ENCODE data around the gene DTL. TPM values are rescaled to one million over a fixed set of nuclear protein-coding genes. Genes with fewer than 3 reads are reported as not detected.

Gene DTL
- total RNA-seq, 1 experiment from 2014 or later, result 41.0 TPM

DNA sequence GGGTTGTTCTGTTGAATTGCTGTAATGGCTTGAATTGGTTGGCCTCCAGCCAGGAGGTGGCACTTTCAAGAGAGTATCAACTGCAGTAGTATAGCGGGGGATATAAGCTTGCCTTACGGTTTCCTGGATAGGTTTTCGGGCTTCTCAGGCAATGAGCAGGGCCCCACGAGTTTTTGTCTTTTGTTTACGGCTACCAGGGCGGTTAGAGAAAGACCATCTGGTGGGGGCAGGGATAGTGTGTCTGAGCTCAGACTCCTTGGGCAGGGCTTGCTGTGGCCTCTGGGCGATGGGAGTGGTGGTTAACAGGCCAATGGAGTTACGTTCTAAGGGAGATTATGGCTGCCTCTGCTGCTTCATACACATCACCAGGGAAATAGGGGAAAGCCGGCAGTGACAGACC lies 62.8 kb downstream of the DTL start:
- Histone ChIP-seq H2AFZ (ENCODE audit: low read depth, low read length, poor library complexity, severe bottlenecking) (no peak overlapping the region), H3K27me3 (ENCODE audit: insufficient read depth, low read length) (no peaks in the 10 kb centered on the region), H3K4me1 (ENCODE audit: control insufficient read depth in 1 of 2, insufficient read depth in 2 of 2, low read length in 2 of 2) (no peaks in the 10 kb centered on the region), H3K27ac (ENCODE audit: low read depth, low read length) (no peak overlapping the region), H3K4me3 (replicated peaks in 1 of 2; ENCODE audit: low read depth in 1 of 2, low read length in 2 of 2) (no peak overlapping the region), H3K79me2 (ENCODE audit: insufficient read depth, low read length) (peaks cover 70% of the 10 kb centered on the region), H3K4me2 (ENCODE audit: low read length) (no peak overlapping the region), H4K20me1 (ENCODE audit: insufficient read depth) (peaks cover 19% of the 10 kb centered on the region; the same call in 1 of the 2 replicates), H3K9me2 (ENCODE audit: insufficient read depth) (no peaks in the 10 kb centered on the region), H3K9me3 (ENCODE audit: control insufficient read depth in 1 of 2, insufficient read depth in 1 of 2, low read depth in 1 of 2, low read length in 2 of 2) (no peaks in the 10 kb centered on the region), H3K9ac (ENCODE audit: low read length) (no peak overlapping the region), H3K36me3 (ENCODE audit: control insufficient read depth in 1 of 2, insufficient read depth in 2 of 2, low read length in 2 of 2) (peaks cover 0 to 21% of the 10 kb centered on the region in 2 experiments; a peak in 1 of 4 replicates)
- TF ChIP-seq, protein P1, sequence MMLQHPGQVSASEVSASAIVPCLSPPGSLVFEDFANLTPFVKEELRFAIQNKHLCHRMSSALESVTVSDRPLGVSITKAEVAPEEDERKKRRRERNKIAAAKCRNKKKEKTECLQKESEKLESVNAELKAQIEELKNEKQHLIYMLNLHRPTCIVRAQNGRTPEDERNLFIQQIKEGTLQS (IDR thresholded peaks at IDR 0.05), result no peak
- TF ChIP-seq SP1 (IDR thresholded peaks at IDR 0.05; ENCODE audit: low read depth), result no peak
- TF ChIP-seq POLR2A (IDR thresholded peaks at IDR 0.05; ENCODE audit: borderline replicate concordance, extremely low read depth, insufficient read depth, insufficient read length), result no peak
- no peak for TF ChIP-seq YY1 (IDR thresholded peaks at IDR 0.05; ENCODE audit: extremely low read depth, insufficient replicate concordance, low read depth, low read length)
- TF ChIP-seq, protein P2, sequence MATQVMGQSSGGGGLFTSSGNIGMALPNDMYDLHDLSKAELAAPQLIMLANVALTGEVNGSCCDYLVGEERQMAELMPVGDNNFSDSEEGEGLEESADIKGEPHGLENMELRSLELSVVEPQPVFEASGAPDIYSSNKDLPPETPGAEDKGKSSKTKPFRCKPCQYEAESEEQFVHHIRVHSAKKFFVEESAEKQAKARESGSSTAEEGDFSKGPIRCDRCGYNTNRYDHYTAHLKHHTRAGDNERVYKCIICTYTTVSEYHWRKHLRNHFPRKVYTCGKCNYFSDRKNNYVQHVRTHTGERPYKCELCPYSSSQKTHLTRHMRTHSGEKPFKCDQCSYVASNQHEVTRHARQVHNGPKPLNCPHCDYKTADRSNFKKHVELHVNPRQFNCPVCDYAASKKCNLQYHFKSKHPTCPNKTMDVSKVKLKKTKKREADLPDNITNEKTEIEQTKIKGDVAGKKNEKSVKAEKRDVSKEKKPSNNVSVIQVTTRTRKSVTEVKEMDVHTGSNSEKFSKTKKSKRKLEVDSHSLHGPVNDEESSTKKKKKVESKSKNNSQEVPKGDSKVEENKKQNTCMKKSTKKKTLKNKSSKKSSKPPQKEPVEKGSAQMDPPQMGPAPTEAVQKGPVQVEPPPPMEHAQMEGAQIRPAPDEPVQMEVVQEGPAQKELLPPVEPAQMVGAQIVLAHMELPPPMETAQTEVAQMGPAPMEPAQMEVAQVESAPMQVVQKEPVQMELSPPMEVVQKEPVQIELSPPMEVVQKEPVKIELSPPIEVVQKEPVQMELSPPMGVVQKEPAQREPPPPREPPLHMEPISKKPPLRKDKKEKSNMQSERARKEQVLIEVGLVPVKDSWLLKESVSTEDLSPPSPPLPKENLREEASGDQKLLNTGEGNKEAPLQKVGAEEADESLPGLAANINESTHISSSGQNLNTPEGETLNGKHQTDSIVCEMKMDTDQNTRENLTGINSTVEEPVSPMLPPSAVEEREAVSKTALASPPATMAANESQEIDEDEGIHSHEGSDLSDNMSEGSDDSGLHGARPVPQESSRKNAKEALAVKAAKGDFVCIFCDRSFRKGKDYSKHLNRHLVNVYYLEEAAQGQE (IDR thresholded peaks at IDR 0.05; ENCODE audit: low read depth), result no peak
- TF ChIP-seq ELF1 (IDR thresholded peaks at IDR 0.05; ENCODE audit: borderline replicate concordance, low read depth), result no peak
- no peak for TF ChIP-seq ZFX (IDR thresholded peaks at IDR 0.05)
- no peak for TF ChIP-seq ZNF274 (IDR thresholded peaks at IDR 0.05; ENCODE audit: low read depth, low read length)
- no peak for TF ChIP-seq CBX3 (IDR thresholded peaks at IDR 0.05; ENCODE audit: low read depth)
- no peak for TF ChIP-seq RAD21 (IDR thresholded peaks at IDR 0.05; ENCODE audit: low read depth)
- no peak for TF ChIP-seq SIN3A (IDR thresholded peaks at IDR 0.05; ENCODE audit: low read depth)
- no peak for DNase-seq (ENCODE audit: low read depth, low spot score)
- BruUV-seq (replicated peaks), result no TSS peak
- intact Hi-C loops (cut with micrococcal nuclease), result no loop called here
- POLR2A ChIA-PET, result no interaction called here
- CTCF ChIA-PET, result no interaction called here
- ATAC-seq, result no peak
- RAD21 ChIA-PET (ENCODE audit: low non-redundant PET in 1 of 2, low total read pairs in 2 of 2, uncharacterized antibody in 2 of 2, unreplicated experiment in 2 of 2), result no interaction called here

All from HCT116 (cell line).